GM10266 (cell line): ENCODE data around the gene BBLN.

Source experiments
- DNase-seq: peaks from one replicate; pipeline ENCODE4 v3.0.0; 2012; ENCODE audit errors: extremely low spot score
- TF ChIP-seq, protein P1 (sequence below): IDR thresholded peaks from 2 replicates; pipeline ENCODE4 v1.5.1; 2012; ENCODE audit warnings: mild to moderate bottlenecking, low read depth; ENCODE audit not compliant: control insufficient read depth, insufficient read depth; ENCODE audit errors: missing control alignments

Gene BBLN

DNA sequence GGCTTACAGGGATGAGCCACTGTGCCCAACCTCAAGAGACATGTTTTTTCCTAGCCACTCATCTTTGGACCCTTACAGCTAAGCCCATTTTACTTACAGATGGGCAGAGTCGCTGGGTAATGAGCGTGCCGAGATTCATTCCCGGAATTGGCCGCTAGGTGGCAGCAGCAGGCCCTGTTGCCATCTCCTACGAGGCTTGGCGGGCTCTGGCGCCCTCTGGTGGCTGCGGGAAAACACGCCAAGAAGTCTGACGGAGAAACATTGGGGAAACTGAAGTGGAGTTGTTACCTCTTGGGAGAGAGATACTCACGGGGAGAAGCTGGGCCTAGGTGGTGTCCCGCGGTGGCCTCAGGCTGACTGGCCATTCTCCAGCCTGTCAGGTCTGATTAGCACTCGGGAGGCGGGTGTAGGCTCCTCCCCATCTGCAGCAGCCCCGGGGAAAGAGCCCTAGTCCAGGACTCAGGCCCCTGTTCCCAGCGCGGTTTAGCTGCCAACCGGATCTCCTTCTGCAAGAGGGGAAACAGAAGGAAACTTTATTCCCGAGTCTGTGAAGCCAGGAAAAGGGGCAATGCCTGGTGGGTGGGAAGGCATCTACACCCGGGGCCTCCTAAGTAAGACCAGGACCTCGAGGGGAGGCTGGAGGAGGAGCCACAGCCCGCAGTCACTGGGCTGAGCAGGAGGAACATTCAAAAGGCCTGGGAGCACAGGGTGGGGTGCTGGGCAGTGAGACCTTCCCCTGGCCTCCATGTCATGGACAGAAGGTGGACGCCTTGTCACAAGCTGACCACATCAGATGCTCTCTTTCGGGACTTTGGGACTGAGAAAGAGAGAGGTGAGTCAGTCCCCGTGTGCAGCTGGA is 42.2 kb upstream of the BBLN start:
- DNase-seq, result peak; percentile 92
- TF ChIP-seq, protein P1, sequence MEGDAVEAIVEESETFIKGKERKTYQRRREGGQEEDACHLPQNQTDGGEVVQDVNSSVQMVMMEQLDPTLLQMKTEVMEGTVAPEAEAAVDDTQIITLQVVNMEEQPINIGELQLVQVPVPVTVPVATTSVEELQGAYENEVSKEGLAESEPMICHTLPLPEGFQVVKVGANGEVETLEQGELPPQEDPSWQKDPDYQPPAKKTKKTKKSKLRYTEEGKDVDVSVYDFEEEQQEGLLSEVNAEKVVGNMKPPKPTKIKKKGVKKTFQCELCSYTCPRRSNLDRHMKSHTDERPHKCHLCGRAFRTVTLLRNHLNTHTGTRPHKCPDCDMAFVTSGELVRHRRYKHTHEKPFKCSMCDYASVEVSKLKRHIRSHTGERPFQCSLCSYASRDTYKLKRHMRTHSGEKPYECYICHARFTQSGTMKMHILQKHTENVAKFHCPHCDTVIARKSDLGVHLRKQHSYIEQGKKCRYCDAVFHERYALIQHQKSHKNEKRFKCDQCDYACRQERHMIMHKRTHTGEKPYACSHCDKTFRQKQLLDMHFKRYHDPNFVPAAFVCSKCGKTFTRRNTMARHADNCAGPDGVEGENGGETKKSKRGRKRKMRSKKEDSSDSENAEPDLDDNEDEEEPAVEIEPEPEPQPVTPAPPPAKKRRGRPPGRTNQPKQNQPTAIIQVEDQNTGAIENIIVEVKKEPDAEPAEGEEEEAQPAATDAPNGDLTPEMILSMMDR, result peak; percentile 100

DNA sequence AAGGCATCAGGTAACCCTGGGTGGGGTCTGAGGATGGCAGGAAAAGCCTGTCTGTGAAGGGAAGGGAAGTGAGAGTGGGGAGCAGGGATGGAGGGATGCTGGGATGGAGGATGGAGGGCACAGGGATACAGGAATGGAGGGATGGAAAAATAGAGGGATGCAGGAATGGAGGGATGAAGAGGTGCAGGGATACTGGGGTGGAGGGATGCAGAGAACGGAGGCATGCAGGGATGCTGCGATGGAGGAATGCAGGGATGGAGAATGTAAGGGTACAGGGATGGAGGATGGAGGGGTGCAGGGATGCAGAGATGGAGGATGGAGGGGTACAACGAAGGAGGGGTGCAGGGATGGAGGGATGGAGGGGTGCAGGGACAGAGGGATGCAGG is 41.6 kb upstream of the BBLN start:
- TF ChIP-seq, protein P1, result no peak
- DNase-seq, result no peak

DNA sequence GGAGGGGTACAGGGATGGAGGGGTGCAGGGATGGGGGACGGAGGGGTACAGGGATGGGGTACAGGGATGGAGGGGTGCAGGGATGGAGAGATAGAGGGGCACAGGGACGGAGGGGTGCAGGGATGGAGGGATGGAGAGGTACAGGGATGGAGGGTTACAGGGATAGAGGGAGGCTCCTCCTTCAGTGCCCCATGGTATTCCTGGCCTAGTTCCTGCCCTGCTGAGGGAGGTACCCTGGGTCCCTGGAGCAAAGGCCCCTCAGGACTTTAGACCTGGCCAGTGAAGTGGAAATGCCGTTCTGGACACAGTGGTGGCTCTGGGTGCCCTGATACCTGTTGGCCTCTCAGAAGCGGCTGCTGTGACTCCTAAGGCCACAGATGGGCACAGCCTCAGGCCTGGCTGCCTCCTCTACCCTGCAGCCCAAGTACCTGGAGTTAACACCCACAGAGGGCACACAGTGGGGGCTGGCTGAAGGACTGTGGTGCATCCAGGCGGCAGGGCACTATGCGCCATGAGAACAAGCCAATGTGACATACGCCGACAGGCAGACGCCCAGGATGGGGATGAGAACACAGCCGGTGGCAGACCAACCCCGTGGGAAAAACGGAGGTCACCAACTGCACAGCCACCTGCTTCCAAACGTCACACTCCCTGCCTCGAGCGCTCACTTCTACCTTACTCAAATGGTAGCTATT is 40.9 kb upstream of the BBLN start:
- TF ChIP-seq, protein P1, result no peak
- no peak for DNase-seq

DNA sequence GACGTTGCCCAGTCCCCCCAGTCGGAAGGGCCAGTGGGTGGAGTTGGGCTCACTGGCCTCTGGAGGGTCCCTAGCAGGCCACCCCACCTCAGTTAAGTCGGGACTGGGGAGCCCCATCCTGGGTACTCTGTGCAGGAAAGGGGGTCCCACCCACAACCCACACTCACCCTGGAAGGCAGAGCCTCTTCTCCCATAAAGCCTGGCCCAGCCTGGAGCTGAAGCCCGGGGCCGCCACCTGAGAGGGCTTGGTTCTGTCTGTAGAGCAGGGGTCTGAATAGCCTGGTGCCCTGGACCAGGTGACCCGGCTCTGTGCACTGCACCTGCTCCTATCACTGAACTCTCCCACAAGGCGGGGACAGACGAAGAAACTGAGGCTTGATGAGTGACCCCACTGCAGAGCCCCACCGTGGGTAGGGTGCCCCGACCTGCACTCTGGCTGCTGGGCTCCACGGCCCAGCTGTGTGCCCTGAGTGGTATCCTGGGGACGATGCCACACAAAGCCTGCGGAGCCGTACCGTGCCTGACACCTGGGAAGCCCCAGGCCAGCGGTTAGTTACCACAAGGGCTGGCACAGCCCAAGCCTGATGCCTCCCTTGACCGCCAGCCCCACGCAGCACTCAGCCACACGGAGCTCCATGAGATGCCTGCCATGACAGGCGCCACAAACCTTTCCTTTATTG is 39.9 kb upstream of the BBLN start:
- TF ChIP-seq, protein P1, result no peak

DNA sequence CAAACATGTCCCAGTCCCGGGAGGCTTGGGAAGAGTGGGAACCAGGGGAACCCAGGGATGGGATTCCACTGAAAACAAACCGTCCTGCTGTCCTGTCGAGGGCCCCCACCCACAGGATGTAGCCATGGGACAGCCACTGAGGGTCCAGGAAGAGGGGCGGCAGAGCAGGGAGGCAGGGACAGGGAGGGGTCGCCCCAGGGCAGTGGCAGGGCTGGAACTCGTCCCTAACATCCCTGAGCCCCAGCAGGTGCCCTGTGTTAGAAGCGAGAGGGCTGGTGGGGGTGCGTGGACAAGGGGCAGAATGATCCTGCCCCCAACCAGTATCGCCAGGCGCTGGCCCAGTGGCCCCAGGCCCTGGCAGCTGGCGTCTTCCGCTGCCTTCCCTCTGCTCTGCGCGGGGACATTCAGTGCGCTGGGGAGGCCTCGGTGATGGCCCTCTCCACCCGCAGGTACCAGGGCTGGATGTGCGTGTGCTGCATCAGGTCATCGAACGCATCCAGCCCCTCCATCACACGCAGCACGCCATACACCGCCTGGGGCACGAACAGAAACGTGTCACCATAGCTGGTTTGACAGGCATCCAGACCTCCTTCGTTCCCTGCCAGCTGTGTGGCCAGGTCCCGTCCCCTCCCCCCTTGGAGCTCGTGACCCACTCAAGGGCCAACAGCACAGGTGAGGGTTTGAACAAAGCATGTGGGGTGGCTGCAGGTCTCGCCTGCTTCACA is 39.2 kb upstream of the BBLN start:
- TF ChIP-seq, protein P1, result no peak
- DNase-seq, result no peak

More for the DNA sequence above, 39.9 kb upstream of the BBLN start:
- no peak for DNase-seq

DNA sequence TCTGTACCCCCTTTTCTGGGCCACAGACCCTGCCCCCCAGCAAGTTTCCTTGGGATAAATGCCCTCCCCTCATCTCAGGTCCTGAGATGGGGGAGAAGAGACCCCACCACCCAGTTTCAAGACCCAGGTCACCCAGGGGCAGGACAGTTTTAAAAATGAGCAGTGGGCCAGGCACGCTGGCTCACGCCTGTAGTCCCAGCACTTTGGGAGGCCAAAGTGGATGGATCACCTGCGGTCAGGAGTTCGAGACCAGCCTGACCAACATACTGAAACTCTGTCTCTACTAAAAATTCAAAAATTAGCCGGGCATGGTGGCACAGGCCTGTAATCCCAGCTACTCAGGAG is 38.6 kb upstream of the BBLN start:
- TF ChIP-seq, protein P1, result no peak
- DNase-seq, result no peak
